Measurements from ENCODE around the gene AP2M1.
"Not testable (repeated sequence)": the region's sequence is repeated elsewhere in the genome, so short reads cannot be mapped to it uniquely, and the experiment has no call there.

The AP2M1 gene

GRCh38 chr3:184174646-184175492, at the start of gene AP2M1:
AP2M1 (plus strand) TSS chr3:184174855; CDS start chr3:184176994, 2,139 bp downstream.
- peak; percentile 90 to 98 (median 92) for DNase-seq (ENCODE audit: low read depth in 3 of 3)

- DNase-seq (ENCODE audit: low read depth in 3 of 3) = no peak
Measured at GRCh38 chr3:184126006-184126405, 48.6 kb upstream of the AP2M1 start.

GRCh38 chr3:184129012-184129411, 45.6 kb upstream of the AP2M1 start:
- no peak for DNase-seq (ENCODE audit: low read depth in 3 of 3)

- no peak for DNase-seq (ENCODE audit: low read depth in 3 of 3)
Measured at GRCh38 chr3:184132945-184133344, 41.7 kb upstream of the AP2M1 start.

DNA sequence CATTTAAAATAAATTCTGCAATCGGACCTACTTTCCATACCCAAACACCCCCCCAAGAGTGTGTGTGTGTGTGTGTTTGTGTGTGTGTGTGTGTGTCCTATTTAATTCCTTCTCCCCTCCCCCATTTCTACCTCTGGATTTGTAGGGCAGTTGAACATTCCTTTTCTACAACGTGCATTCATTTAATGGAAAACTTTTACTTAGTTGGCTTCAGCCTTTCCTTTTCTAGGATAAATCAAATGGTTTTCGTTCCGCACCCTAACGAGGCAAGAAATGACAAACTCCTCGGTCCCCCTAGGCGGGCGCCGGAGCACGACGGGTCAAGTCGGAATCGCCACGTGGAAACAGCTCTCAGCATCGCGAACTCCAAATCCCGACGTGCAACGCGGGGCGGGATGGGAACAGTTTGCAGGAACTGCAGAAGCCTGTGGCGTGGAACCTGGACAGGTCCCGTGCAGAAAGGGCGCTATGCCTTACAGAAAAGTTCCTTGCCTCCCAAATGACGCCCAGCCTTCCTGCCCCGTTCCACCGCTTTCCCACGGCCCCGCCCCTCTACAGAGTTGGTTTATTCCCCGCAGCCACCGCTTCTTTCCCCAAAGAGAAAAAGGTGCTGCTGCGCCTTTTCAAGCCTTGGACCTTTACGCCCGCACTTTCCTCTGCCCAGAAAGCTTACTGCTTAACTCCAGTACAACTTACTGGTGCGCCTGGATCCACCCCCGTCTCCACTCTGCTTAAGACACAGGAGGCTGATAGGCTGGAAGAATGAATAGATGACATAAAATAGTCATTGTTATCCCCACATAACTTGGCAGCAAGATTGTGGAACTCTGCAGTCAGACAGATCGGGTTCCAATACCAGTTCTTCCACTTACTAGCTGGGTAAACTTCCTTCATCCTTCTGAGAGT, 40.6 kb upstream of the AP2M1 start:
- peak; percentile 43 to 48 (median 48) for DNase-seq (ENCODE audit: low read depth in 3 of 3)

GRCh38 chr3:184134746-184135148, 39.9 kb upstream of the AP2M1 start:
- no peak for DNase-seq (ENCODE audit: low read depth in 3 of 3)

GRCh38 chr3:184135149-184135910, 39.3 kb upstream of the AP2M1 start, which contains the start of gene EIF2B5:
EIF2B5 (plus strand) TSS chr3:184135358; CDS start chr3:184135386, 28 bp downstream.
- peak; percentile 78 to 80 (median 79) for DNase-seq (ENCODE audit: low read depth in 3 of 3)

GRCh38 chr3:184135911-184136260, 38.8 kb upstream of the AP2M1 start:
- no peak for DNase-seq (ENCODE audit: low read depth in 3 of 3)

DNA sequence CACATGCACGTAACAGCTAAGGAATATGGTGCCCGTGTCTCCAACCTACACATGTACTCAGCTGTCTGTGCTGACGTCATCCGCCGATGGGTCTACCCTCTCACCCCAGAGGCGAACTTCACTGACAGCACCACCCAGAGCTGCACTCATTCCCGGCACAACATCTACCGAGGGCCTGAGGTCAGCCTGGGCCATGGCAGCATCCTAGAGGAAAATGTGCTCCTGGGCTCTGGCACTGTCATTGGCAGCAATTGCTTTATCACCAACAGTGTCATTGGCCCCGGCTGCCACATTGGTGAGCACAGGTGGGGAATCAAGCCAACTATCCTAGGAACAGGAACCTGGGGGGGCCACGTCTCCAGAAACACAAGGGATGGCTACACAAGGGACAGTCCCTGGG, 34.2 kb upstream of the AP2M1 start:
- DNase-seq (ENCODE audit: low read depth in 3 of 3) = no peak

DNA sequence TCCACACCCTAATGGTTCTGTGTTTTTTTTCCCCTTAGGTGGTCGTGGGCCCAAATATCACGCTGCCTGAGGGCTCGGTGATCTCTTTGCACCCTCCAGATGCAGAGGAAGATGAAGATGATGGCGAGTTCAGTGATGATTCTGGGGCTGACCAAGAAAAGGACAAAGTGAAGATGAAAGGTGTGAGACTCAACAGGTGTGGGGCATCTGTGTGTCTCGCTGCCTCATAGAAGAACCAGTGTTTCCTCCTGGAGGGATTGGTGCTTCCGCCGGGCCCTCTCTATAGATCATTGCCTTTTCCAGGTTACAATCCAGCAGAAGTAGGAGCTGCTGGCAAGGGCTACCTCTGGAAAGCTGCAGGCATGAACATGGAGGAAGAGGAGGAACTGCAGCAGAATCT, 32.5 kb upstream of the AP2M1 start:
- no peak for DNase-seq (ENCODE audit: low read depth in 3 of 3)

DNA sequence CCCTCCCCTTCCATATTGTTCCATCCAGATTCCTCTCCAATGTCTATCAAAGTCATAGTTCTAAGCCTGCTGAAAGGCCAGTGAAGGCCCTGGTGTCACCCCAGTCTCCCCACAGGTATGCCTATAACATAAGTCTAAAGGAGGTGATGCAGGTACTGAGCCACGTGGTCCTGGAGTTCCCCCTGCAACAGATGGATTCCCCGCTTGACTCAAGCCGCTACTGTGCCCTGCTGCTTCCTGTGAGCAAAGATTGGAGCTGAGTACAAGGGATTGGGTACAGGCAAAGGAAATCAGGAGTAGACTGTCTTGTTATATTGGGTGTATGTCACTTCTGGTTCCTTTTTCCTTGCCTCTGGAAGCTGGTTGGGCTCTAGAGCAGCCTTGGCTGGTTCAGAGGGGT, 31.3 kb upstream of the AP2M1 start:
- no peak for DNase-seq (ENCODE audit: low read depth in 3 of 3)

DNA sequence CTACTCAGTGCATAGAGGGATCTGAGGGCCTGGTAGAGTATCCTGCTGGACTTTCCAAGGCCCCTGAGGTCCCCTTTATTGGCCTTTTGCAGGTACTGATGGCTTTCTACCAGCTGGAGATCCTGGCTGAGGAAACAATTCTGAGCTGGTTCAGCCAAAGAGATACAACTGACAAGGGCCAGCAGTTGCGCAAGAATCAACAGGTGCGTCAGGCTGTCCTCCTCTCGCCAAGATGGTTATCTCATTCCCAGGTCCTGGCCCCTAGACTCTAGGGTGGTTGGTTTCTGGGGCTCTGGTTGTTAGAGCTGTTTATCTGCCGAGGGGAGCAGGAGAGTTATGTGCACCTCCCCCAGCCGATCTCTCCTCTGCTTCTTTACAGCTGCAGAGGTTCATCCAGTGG, 30.1 kb upstream of the AP2M1 start:
- DNase-seq (ENCODE audit: low read depth in 3 of 3) = no peak

- no peak for DNase-seq (ENCODE audit: low read depth in 3 of 3)
Measured at GRCh38 chr3:184145111-184145524, 29.5 kb upstream of the AP2M1 start.

DNA sequence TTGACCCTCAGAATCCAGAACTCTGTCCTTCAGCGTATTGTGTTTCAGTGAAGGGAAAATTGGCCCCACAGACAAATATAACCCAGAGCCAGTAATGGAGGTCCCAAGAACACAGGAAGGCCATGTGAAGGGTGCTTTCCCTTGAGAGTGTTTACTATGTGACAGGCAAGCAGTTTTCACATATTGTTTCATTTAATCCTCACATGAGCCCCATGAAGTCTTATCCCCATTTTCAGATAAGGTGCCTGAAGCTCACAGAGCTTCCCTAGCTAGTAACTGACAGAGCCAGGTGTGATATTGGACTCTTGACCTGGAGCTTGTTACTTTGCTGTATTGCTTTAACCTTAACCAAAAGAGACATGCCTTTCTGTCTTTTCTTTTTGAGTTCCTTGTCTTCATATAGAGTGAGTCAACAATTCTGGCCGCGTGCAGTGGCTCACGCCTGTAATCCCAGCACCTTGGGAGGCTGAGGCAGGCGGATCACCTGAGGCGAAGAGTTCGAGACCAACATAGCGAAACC, 28.8 kb upstream of the AP2M1 start:
- DNase-seq (ENCODE audit: low read depth in 3 of 3) = no peak

- no peak for DNase-seq (ENCODE audit: low read depth in 3 of 3)
Measured at GRCh38 chr3:184148076-184148475, 26.6 kb upstream of the AP2M1 start.

DNA sequence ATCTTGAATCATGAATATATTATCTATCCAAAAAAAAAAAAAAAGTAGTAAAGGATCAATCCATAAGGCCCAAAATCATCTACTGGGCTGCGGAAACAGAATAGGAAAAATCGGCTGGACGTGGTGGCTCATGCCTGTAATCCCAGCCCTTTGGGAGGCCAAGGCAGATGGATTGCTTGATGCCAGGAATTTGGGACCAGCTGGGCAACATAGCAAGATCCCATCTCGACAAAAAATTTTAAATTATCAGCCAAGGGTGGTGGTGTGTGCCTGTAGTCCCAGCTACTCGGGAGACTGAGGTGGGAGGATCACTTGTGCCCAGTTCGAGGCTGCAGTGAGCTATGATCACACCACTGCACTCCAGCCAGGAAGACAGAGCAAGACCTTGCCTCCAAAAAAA, 25.5 kb upstream of the AP2M1 start:
- no peak for DNase-seq (ENCODE audit: low read depth in 3 of 3)

- DNase-seq (ENCODE audit: low read depth in 3 of 3) = not testable (repeated sequence)
Measured at GRCh38 chr3:184149770-184150169, 24.9 kb upstream of the AP2M1 start.

DNA sequence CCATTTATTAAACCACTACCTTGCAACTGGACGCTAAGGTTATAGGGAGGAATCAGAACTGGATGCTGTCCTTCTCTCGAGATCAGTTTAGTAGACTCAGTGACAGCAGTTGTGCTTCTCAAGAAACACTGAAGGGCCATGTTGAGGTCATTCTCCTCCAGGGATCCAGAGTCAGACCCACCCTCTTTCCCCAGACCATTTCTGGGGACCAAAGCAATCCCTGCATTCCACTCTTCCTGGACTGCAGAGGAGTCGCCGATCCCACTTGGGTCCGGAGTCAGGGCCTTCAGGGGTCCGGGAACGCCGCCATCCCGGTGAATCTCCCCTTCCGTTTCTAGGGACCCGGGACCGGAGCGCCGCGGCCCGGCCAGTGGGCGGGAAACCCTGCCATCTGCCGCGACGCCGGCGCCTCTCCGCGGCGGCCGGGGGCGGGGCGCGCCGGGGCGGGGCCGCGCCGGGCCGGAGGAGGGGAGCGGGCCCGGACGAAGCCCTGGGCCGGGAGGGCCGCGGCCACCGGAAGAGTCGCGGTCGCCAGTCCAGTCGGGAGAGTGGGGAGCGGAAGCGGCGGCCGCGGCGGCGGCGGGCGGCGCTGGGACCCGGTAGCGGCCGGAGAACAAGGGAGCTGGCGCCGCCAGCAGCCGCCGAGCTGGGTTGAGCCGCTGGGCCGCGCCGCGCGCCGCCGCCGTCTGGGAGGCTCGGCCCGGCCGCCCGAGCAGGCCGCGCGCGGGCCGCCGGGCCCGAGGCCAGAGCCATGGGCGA, 19.6 kb upstream of the AP2M1 start, which contains the start of gene DVL3:
Gene DVL3 (plus strand): TSS at position 493 of the 759 bp plus-strand sequence. CDS start 259 bp downstream, at position 752.
- DNase-seq (ENCODE audit: low read depth in 3 of 3) = peak in 1 of 3 donors; percentile 26

GRCh38 chr3:184155644-184156521, 18.8 kb upstream of the AP2M1 start:
- peak in 1 of 3 donors; percentile 38 for DNase-seq (ENCODE audit: low read depth in 3 of 3)

DNA sequence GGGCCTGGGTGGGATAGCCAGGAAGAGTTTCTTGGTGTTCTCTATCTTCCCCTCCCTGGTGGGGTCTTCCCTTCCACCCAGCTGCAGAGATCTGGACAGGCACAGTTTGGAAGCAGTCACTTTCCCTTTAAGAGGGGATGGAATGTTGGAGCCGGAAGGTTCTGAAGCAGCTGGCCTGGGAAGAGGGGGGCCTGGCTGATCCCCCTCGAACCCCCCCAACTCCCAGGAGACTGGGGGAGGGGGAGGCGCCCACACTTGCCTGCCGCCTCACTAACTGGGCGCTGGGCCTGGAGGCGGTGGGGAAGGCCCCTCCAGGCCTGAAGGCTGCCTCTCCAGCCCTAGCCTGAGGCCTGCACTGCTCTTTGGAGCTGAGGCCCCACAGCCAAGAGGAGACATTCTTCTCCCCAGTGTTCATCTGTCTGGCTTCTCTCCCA, 18.1 kb upstream of the AP2M1 start:
- no peak for DNase-seq (ENCODE audit: low read depth in 3 of 3)

All from stimulated activated CD4-positive, alpha-beta T cell treated with anti-CD3 and anti-CD28 coated beads, TNF-alpha, amount 100 ng/mL, for 48 hours (primary cell).